Measurements from ENCODE around the gene MIPOL1.
"Not testable (repeated sequence)": the region's sequence is repeated elsewhere in the genome, so short reads cannot be mapped to it uniquely, and the experiment has no call there.

- not testable (repeated sequence) for TF ChIP-seq CTCF, POLR2A (IDR thresholded peaks at IDR 0.05)
Observed at GRCh38 chr14:37187840-37188577, 9.7 kb upstream of the MIPOL1 start.

Measured in vagina (tissue), 2 donors.